ENCODE data around the gene TP53BP1.

Gene TP53BP1

DNA sequence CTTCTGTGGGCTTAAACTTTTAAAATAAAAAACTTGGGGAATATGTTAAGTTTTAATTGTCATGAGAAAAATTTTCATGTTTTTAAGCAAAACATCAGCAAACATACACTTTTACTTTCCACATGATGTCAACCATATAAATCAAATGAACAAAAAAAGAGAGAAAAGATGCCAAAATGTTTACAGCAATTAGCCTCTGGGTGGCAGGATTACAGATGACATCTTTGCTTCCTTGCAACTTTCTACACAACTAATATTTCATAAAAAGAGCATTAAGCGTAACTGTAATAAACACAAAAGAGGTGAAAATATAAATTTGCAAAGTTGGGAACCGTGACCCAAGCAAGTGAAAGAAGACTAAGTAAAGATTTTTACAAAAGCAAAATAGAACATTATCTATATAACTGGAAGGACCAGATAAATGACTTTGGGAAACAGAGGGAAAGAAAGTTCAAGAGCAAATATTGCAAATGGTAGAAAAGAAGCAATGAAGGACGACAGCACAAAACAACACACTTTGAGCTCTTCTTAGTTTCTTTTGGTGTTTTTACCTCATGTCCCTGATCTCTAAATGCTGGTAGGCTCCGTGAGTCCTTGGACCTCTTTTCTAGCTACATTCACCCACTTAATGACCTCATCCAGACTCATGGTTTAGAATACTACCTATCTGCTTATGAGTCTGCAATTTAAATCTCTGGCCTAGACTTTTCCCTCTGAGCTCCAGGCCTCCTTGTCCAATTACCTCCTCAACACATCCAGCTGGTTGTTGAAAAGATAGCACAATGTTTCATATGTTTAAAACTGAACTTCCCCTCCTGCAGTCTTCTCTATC is 9.4 kb downstream of the TP53BP1 start:
- peak; percentile 44 for DNase-seq

GRCh38 chr15:43473885-43474284 is 19.1 kb downstream of the TP53BP1 start:
- no peak for DNase-seq

GRCh38 chr15:43471975-43472374 is 21.0 kb downstream of the TP53BP1 start:
- no peak for DNase-seq

GRCh38 chr15:43469867-43470266 is 23.1 kb downstream of the TP53BP1 start:
- DNase-seq, result no peak

DNA sequence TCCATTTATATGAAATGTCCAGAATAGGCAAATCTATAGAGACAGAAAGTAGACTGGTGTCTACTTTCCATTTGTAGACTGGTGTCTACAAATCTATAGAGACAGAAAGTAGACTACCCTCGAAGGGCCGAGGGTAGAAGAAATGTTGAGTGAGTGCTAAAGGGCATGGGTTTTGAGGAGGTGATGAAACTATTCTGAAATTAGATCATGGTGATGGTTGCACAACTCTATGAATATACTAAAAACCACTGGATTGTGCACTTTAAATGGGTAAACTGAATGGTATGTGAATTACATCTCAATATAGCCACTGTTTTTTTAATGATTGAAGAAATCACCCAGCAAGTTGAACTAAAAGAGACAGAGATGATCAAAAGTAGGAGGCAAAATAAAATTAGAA is 27.9 kb downstream of the TP53BP1 start:
- DNase-seq, result no peak

DNA sequence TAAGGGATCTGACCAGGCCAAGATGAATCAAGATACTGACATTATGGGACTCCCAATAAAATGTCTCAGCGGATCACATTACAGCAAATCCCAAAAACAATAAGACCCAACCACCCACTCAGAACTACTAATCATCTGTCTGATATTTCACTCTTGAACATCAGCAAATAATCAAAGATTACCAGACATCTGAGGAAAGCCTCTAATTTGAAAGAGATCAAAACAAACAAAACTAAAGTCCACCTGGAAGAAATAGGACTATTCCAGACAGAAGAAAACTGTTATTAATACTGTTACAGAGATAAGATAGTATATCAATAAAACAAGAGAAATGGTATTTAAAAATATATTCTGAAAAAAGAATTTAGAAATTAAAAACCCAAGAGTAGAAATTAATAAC is 29.0 kb downstream of the TP53BP1 start:
- DNase-seq, result no peak

- no peak for DNase-seq
Measured at GRCh38 chr15:43463507-43463906, 29.4 kb downstream of the TP53BP1 start.

GRCh38 chr15:43449981-43450380 is 43.0 kb downstream of the TP53BP1 start:
- no peak for DNase-seq

GRCh38 chr15:43446344-43446743 is 46.6 kb downstream of the TP53BP1 start:
- no peak for DNase-seq

GRCh38 chr15:43441316-43441715 is 51.6 kb downstream of the TP53BP1 start:
- no peak for DNase-seq

DNA sequence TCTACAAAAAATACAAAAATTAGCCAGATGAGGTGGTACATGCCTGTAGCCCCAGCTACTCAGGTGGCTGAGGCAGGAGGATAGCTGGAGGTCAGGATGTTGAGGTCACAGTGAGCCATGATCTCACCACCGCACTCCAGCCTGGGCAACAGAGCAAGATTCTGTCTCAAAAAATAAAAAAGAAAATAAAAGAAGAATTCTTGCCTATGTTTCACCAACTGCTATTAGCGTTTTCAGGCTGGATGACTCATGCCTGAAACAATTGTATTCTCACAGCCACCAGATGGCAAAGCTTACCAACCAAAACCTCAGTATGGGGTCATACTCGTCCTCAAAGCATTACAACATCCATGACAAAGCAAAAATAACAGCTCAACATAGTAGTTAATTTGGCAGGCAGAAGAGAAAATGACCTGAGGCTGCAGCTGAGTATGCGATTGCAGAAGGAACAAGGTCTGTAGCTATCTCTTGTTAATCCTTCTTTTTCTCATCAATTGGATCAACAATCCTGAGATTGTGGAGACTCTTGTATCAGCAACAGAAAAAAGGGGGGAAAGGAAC is 52.2 kb downstream of the TP53BP1 start:
- peak; percentile 50 for DNase-seq

GRCh38 chr15:43439268-43439667 is 53.7 kb downstream of the TP53BP1 start:
- no peak for DNase-seq

DNA sequence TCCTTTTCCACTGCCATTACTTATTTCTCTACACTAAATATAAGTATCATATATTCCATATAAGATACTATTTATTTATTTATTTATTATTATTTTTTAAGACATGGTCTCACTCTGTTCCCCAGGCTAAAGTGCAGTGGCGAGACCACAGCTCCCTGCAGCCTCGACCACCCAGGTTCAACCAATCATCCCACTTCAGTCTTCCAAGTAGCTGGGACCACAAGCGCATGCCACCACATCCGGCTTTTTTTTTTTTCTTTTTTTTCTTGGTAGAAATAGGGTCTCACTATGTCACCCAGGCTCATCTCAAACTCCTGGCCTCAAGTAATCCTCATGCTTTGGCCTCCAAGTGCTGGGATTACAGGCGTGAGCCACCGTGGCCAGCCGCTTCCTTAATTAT is 56.6 kb downstream of the TP53BP1 start:
- DNase-seq, result no peak

- DNase-seq, result no peak
Measured at GRCh38 chr15:43434446-43434845, 58.5 kb downstream of the TP53BP1 start.

- DNase-seq, result no peak
Measured at GRCh38 chr15:43433661-43434303, 59.2 kb downstream of the TP53BP1 start.

- DNase-seq, result no peak
Measured at GRCh38 chr15:43433165-43433564, 59.8 kb downstream of the TP53BP1 start.

- DNase-seq, result no peak
Measured at GRCh38 chr15:43429687-43430086, 63.3 kb downstream of the TP53BP1 start.

DNA sequence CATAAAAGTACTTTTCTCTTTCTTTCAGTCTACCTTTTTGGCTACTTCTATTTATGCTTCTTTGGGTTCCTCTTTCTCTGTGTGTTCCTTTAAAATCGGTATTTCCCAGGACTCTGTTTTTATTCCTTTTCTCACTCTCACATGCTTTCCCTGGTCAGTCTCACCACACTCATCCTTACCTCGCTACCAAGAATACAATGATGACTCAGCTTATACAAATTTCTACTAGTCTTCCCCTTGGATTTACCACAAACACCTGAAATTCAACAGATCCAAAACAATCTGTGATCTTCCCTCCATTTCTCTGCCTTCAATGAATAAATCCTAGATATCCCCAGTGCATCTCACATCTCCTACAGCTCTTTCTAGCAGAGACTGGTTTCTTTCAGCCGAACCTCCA is 69.2 kb downstream of the TP53BP1 start:
- no peak for DNase-seq

DNA sequence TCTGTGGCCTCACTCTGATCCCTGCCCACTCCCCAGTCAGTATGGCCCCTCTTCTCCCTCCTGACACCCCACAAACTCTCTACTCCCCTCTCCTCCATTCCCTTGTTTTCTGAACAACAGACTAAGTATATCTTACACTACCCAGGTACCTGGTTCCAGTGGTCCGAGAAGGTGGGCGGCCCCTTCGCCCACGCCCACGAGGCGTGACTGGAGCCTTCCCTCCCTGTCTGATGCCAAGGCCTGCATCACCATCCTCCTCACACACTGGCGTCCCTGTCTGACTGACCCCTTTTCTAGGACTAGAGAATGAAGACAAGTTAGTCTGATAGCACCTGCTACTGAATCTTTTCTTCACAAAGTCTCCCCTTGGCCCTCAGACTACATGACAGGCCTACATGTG is 72.1 kb downstream of the TP53BP1 start:
- no peak for DNase-seq

- DNase-seq, result no peak
Measured at GRCh38 chr15:43420435-43420834, 72.5 kb downstream of the TP53BP1 start.

DNA sequence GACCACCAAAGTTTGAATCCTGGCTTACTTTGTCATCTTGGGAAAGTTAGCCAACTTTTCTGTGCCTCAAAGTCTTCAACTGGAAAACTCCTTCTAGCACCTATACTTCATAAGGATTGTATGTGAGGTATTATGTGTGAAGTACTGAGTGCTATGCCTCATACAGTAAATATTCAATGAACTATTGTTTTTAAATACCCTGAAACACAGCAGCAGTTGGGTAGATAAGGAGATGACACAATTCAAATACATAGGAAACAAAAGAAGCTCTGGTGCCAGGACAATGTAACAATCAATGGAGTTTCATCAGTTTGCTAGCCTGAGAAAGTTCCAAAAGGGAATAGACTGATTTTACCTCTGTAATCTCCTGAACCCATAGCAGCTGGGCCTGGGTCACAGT is 78.8 kb downstream of the TP53BP1 start:
- no peak for DNase-seq

DNA sequence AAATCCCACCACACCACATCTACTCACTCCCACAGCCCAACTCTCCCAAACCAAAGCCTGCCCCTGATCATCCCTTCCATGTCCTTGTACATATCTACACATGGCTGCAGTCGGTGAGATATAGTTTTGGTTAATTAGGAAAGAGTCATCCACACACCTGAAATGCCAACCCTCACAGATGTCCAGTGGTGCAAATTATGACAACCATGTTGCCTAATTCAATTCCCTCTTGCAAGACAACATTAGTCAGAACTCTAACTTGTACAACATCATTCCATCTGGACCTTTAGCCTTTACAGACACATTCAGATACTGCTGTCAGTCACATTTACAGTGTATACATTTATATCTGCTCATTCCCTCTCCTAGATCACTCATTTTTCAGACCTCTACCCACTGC is 80.9 kb downstream of the TP53BP1 start:
- no peak for DNase-seq

- no peak for DNase-seq
Measured at GRCh38 chr15:43410572-43411214, 82.3 kb downstream of the TP53BP1 start.

DNA sequence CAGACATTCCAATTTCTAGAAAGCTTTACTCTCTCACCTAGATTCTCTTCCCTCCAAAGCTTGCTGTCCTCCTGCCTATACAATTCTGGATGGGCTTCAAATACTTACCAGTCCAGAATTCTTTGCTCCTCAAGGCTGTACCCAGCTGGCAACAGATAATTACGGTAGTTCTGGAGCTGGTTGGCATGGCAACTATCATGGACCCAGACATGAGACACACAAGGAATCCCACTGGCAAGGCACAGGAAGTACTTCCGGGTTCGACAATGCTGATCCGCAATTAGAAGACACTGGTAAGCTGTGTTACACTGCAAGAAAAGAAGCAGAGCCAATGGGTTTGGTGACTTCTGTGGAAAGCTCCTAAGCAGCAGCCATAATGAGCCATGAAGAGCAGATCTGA is 84.2 kb downstream of the TP53BP1 start:
- no peak for DNase-seq

All from CD4-positive, alpha-beta T cell treated with Interleukin-17A for 1 hour (primary cell).